ENCODE measurements around the gene ACTR6. TPM values are rescaled to one million over a fixed set of nuclear protein-coding genes. Genes with fewer than 3 reads are reported as not detected.

The ACTR6 gene
- total RNA-seq, 1 donor from 2014 or later, result 7.9 TPM

DNA sequence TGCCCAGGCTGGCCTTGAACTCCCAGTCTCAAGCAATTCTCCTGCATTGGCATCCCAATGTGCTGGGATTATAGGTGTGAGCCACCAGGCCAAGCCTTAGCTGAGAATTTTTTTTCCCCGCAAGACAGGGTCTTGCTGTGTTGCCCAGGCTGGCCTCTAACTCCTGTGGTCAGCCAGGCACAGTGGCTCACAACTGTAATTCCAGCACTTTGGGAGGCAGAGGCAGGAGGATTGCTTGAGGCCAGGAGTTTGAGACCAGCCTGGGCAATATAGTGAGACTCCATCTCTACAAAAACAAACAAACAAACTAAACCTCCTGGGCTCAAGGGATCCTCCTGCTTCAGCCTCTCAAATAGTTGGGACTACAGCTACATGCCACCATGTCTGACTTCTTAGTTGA is 39.0 kb downstream of the ACTR6 start:
- TF ChIP-seq, protein P1, sequence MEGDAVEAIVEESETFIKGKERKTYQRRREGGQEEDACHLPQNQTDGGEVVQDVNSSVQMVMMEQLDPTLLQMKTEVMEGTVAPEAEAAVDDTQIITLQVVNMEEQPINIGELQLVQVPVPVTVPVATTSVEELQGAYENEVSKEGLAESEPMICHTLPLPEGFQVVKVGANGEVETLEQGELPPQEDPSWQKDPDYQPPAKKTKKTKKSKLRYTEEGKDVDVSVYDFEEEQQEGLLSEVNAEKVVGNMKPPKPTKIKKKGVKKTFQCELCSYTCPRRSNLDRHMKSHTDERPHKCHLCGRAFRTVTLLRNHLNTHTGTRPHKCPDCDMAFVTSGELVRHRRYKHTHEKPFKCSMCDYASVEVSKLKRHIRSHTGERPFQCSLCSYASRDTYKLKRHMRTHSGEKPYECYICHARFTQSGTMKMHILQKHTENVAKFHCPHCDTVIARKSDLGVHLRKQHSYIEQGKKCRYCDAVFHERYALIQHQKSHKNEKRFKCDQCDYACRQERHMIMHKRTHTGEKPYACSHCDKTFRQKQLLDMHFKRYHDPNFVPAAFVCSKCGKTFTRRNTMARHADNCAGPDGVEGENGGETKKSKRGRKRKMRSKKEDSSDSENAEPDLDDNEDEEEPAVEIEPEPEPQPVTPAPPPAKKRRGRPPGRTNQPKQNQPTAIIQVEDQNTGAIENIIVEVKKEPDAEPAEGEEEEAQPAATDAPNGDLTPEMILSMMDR (IDR thresholded peaks at IDR 0.05), result no peak
- Histone ChIP-seq H3K27me3 (no peaks in the 10 kb centered on the region), H3K4me3 (no peak overlapping the region), H3K27ac (no peak overlapping the region), H3K36me3 (no peaks in the 10 kb centered on the region), H3K4me1 (no peaks in the 10 kb centered on the region), H3K9me3 (no peaks in the 10 kb centered on the region)
- intact Hi-C loops (cut with DNase I), result no loop called here
- no peak for DNase-seq (ENCODE audit: low spot score in 2 of 2)

DNA sequence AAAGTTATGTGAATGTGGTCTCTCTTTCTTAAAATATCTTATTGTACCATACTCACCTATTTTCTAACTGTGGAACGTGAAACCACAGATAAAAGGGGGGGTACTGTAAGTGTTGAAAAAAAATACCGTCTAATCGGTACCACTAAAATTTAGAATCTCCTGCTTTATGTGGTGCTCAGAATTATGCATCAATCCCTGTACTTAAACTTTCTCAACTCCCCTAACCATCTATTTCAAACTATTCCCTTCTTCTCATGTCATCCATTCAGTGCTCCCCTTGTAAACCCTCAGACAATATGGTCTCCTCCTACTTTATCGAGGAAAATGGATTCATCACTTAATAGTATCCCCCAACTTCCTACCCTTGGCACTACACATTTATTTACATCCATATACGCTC is 42.5 kb downstream of the ACTR6 start:
- intact Hi-C loops (cut with DNase I), result no loop called here

DNA sequence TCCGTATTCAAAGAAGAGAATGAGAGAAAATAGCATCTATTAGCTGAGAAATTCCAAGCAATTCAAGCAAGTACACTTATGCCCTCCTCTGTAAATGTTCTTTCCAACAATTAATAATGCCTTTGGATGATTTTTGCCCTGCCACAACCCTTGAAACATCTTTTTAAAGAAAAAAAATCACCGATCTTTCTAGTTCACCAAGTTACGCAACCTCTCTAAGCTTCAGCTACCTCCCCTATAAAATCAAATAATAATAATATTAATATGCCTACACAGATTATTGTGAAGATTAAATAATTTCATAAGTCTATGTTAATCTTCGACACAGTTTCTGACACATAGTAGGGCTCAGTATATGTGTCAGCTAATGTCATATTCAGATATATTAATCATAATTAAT is 47.1 kb downstream of the ACTR6 start:
- Histone ChIP-seq H3K4me1 (no peaks in the 10 kb centered on the region), H3K4me3 (no peak overlapping the region), H3K27ac (no peak overlapping the region), H3K9me3 (no peaks in the 10 kb centered on the region), H3K36me3 (no peaks in the 10 kb centered on the region), H3K27me3 (no peaks in the 10 kb centered on the region)
- TF ChIP-seq, protein P1 (IDR thresholded peaks at IDR 0.05), result no peak
- no peak for DNase-seq (ENCODE audit: low spot score in 2 of 2)
- intact Hi-C loops (cut with DNase I), result no loop called here

More for the DNA sequence above, 42.5 kb downstream of the ACTR6 start:
- H3K4me3 ChIP-seq, result no peak overlapping the region
- H3K9me3 ChIP-seq, result no peaks in the 10 kb centered on the region
- no peaks in the 10 kb centered on the region for H3K4me1 ChIP-seq
- H3K27me3 ChIP-seq, result no peaks in the 10 kb centered on the region
- no peak overlapping the region for H3K27ac ChIP-seq
- TF ChIP-seq, protein P1 (IDR thresholded peaks at IDR 0.05), result no peak
- no peak for DNase-seq (ENCODE audit: low spot score in 2 of 2)
- no peaks in the 10 kb centered on the region for H3K36me3 ChIP-seq

DNA sequence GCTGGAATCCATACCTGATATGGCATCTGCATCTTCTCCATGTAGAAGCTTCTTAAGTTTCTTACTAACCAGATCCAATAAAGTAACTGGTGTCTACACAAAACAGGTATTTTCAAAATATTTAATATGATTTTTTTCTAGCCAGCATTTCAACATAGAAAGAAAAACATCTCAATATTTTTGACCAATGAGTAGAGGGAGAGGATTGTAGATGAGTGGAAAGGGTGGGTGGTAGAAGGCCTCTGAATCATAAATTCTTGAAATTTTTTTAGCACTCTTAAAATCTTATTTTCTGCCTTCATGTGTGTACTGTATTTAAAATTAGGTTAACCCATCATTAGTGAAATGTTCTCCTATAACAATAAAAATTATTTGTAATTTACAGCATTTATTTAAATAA is 48.3 kb downstream of the ACTR6 start:
- intact Hi-C loops (cut with DNase I), result no loop called here
- TF ChIP-seq, protein P1 (IDR thresholded peaks at IDR 0.05), result no peak
- Histone ChIP-seq H3K27ac (no peak overlapping the region), H3K9me3 (no peaks in the 10 kb centered on the region), H3K36me3 (no peaks in the 10 kb centered on the region), H3K4me3 (no peak overlapping the region), H3K4me1 (no peaks in the 10 kb centered on the region), H3K27me3 (no peaks in the 10 kb centered on the region)
- no peak for DNase-seq (ENCODE audit: low spot score in 2 of 2)

DNA sequence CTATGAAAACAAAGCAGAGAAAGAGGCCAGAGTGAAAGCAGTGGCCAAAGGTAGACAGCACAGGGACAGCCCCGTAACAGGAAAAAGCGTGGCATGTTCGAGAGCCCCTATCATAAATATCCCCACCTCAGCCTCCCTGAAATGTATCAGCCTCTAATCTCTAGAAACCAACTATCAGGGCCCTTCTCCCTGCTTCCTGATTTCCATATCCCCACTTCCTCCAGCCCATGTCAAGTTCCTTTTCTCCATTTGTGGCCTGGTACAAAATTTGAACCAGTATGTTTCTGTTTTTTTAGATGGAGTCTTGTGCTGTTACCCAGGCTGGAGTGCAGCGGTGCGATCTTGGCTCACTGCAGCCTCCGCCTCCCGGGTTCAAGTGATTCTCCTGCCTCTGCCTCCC is 49.3 kb downstream of the ACTR6 start:
- Histone ChIP-seq H3K36me3 (no peaks in the 10 kb centered on the region), H3K4me3 (no peak overlapping the region), H3K27ac (no peak overlapping the region), H3K27me3 (no peaks in the 10 kb centered on the region), H3K9me3 (no peaks in the 10 kb centered on the region), H3K4me1 (no peaks in the 10 kb centered on the region)
- TF ChIP-seq, protein P1 (IDR thresholded peaks at IDR 0.05), result no peak
- intact Hi-C loops (cut with DNase I), result no loop called here
- no peak for DNase-seq (ENCODE audit: low spot score in 2 of 2)

DNA sequence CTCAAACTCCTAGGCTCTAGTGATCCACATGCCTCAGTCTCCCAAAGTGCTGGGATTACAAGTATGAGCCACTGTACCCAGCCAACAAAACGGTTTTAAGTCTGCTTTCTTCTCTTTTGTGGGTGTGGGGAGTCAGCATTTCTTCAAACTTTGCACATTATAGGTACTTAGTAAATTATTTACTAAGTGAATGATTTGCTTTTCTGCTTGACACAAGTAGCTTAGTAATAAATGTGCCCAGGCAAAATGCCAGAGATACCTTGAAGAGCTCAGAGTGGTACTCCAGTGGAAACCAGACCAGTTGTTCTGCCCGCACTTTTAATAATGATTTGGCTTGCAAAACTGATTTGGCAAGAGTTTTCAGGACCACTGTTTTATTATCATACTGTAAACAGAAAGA is 51.3 kb downstream of the ACTR6 start:
- TF ChIP-seq, protein P1 (IDR thresholded peaks at IDR 0.05), result no peak
- H3K9me3 ChIP-seq, result no peaks in the 10 kb centered on the region
- H3K27ac ChIP-seq, result no peak overlapping the region
- H3K4me3 ChIP-seq, result no peak overlapping the region
- no peaks in the 10 kb centered on the region for H3K36me3 ChIP-seq
- intact Hi-C loops (cut with DNase I), result no loop called here
- no peak for DNase-seq (ENCODE audit: low spot score in 2 of 2)
- no peaks in the 10 kb centered on the region for H3K4me1 ChIP-seq
- no peaks in the 10 kb centered on the region for H3K27me3 ChIP-seq

Data from ascending aorta (tissue), 2 donors.